Hematopoietic multipotent progenitor cell treated with erythropoietin and hydrocortisone succinate and interleukin-3 and kit ligand, for 17 days (in vitro differentiated cells): Measurements from ENCODE around the gene SLC38A8.

Source experiments
- DNase-seq: peaks from one replicate; pipeline ENCODE4 v3.0.0-alpha.2; 2015; ENCODE audit warnings: low spot score

Gene SLC38A8

GRCh38 chr16:83995754-83996153, 46.8 kb downstream of the SLC38A8 start:
- DNase-seq: no peak

- no peak for DNase-seq
These were observed 47.9 kb downstream of the SLC38A8 start for GRCh38 chr16:83994703-83995102.

GRCh38 chr16:83994087-83994486, 48.5 kb downstream of the SLC38A8 start:
- DNase-seq: no peak

DNA sequence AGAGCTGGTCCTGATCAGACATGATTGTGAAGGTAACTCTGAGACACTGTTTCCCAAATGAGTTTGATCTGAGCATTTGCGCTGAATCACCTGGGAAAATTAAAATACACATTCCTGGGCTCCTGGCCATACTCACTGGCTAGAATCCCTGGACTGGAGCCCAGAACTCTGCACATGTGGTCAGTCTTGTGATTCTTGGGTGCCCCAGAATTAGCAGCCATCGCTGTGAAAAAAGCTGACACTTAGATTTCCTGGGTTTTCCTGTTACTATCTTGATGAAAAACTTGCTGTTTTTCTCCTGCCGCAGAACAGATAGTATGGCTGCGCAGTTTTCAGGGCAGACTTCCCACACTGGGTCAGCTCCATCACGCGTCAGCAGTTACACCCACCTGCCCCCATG, 50.0 kb downstream of the SLC38A8 start:
- DNase-seq: no peak

- no peak for DNase-seq
These were observed 52.1 kb downstream of the SLC38A8 start for GRCh38 chr16:83990492-83990891.

- DNase-seq: no peak
These were observed 53.3 kb downstream of the SLC38A8 start for GRCh38 chr16:83989300-83989699.

- no peak for DNase-seq
These were observed 59.1 kb downstream of the SLC38A8 start for GRCh38 chr16:83983491-83983890.

GRCh38 chr16:83981799-83982198, 60.8 kb downstream of the SLC38A8 start:
- no peak for DNase-seq

- DNase-seq: no peak
These were observed 61.8 kb downstream of the SLC38A8 start for GRCh38 chr16:83980794-83981193.

DNA sequence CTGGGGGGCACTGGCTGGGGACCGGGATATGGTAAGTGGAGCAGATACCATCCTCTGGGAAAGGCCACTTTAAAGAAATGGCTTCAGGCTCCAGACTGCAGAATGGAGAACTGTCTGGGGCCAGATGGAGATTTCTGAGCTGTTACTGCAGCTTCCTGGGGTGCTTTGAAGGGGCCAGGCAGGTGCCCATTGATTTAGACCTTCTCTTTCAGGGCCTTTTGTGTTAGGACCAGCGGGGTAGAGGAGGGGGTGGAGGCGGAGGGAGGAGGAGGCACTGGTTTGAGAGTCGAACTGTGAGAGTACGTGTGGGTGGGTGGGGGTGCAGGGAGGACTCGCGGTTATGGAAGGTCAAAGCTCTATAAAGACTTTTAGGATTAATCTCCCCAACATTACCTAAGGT, 63.2 kb downstream of the SLC38A8 start:
- DNase-seq: no peak

DNA sequence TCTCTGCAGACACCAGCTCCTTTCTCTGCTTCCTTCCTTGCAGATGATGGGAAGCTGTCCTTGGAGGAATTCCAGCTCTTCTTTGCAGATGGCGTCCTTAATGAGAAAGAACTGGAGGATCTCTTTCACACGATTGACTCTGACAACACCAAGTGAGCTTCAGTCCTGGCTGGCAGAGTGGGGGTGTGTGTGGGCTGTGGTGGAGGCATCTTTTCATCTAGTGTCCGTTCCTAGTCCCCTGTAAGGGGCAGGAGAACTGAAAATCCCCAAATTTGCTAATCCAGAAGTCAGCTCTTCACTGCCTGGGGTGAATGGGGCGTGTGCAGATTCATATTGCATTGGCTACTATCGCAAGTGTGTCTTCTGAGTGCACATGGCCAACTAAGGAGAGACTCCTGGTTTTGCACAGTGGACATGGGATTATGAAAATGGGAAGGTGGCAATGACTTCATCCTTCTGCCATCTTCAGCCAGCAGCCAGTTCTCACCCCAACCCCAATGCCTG, 64.1 kb downstream of the SLC38A8 start:
- DNase-seq: no peak

DNA sequence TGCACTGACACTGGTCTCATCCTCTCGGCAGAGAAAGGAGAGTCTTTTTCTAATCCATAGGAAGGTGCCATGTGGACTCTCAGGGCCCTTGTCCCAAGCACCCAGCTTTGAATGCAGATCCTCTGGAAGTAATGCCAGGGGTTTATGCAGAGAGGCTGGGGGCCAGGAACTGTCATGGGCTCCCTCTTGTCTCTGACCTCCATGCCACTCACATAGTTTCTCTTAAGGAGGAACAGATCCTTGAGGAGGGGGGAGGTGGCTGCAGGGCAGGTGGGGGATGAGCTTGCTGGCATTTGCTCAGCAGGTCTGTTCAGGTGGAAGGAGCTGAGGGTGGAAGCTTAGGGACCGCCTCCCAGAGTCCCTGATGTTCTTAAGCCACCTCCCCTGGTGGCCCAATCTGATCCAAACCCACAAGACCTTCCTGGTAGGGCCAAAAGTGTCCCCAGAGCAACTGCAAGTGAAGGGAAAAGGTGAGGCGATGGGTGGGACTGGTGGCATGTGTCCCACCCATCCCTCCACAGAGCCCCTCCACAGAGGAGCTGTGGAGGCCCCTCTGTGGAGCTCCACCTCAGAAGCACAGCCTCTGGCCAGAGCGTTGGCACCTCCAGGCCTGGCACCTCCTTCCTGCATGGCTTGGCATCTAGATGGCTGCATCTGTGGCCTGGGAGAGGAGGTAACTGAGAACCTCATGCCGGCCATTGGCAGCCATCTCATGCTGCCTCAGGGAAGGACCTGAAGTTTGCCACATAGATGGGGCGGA, 65.4 kb downstream of the SLC38A8 start:
- DNase-seq: no peak

DNA sequence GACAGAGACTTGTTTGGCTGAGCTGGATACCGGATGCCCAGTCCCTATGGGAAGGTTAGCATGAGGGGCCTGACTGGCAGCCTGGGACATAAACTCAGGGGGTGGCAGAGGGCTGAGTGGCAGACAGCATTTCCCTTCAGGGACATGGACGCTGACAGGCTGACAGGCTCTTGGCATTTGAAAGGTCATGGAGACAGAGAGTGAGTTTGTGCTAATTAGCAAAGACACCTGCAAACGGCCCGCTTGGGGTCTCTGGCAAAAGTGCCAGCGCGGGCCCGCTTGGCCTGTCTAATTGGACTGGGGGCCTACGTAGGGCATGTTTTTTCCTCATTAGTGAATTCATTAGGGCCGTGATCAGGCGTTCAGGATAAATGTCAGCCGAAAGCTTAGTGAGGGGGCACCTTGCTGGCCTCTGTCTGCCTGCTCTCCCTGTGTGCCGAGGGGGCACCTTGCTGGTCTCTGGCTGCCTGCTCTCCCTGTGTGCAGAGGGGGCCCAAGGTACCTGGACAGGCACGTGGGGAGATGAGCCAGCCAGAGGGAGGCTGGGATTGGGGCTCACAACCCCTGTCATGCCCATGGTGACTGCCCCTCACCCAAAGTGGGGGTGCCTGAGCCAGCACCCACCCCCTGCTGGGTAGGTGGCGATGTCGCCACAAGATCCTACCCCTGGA, 66.9 kb downstream of the SLC38A8 start:
- DNase-seq: no peak

DNA sequence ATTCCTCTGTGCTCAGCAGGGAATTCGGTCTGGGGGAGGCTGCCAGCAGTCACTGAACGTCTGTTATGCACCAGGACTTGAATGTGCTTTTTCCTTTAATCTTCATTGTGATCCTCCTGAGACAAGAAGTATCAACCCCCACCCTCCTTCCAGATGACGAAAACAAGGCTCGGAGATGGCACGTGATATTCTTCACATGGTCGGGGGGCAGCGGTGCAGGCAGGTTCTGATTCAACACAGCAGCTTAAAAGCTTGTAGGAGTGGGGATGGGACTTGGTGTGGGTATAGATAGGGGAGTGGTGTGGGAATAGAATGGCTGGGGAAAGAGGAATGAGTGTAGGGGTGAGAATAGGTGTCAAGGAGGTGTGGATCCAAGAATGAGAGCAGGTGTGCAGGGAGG, 68.1 kb downstream of the SLC38A8 start:
- no peak for DNase-seq

DNA sequence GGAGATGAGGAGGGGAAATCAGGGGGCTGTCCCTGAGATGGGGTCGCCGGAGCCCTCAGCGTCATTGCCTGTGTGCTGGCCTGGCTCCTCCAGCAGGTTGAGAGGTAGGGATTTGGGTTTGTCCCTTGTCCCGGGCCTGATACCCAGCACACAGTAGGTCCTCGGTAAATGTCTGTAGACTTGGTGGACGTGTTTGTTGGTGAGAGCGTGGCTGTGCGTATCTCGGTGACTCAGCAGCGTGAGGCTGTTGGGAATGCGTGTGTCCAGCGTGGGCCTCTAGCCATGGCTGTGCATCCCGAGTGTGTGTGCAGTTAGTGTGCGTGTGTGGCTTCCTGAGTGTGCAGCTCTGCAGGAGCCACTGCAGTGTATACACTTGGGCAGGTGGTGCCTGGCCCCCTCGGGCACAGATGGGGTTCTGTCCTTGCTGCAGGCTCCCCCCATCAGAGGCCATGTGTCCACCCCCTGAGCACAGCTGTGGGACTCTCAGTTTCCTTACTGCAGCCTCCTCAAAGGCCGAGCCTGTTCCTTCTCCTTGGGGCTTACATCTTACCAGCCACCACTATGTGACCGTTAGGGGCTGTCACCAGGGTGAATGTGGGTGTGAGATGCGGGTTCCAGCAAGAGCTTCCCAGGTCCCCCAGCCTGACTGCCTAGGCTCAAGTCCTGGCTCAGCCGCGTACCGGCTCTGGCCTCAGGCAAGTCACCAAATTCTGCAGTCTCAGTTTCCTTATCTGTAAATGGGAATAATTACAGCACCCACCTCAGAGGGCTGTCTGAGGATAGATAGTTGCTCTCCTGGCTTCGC, 68.8 kb downstream of the SLC38A8 start:
- DNase-seq: no peak

DNA sequence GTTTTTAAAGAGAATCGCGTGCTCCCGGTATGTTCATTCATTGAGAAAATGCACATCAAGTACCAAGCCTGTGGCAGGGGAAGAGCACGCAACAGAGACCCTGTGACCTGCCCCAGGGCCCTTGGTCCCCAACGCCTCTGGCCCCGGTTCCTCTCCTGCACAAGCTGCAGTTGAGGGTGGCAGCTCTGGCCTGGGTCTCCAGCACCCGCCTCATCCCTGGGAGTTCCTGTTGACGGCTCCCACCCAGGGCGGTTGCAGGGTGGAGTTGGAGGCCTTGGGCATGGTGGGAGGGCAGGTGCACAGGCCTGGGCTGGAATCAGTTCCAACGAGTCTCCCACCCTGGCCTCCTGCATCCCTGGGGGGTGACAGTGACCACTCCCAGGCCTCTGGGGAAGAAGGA, 69.5 kb downstream of the SLC38A8 start:
- DNase-seq: no peak

GRCh38 chr16:83972256-83973008, 70.2 kb downstream of the SLC38A8 start:
- DNase-seq: no peak

DNA sequence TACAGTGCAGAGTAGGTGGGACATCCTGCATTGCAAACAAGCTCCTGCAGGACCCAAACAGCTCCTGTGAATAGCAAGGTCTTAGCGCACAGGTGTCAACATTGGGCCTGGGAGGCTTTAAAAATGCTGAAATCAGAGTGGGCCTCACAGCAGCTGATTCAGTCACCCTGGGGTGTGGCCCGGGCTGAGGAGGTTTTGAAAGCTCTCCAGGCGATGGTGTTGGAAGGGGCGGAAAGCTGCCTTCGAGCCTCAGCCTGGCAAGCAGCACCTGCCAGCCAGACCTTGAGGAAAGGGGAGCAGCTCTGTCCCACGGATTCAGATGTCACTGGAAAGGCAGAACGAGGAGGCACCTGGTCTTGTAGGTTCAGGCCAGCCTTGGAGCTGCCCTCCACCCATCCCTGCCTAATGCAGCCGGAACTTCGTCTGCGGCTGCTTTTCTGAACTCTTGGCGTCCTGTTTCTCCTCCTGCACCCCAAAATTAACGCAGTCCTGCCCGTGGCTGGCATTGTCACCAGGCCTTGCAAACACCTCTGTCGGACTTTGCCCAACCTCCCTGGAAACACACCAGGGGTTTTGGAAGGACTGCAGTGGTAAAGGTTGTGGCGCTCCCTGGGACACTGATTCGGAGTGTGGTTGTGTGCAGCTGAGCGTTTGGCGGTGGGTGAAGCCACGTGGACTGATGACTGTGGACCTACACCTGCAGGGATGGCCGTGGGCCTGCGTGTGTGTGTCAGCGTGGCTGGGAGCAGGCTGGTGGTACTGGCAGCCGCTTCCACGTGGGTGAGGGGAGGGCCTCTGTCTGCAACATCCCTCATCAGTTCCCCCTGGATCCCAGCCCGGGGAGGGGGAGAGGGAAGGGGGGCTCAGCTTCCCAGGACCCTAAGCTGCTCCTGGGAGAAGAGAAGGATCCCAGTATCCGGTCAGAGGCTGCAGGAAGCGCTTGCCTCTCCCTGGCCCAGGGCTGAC, 71.1 kb downstream of the SLC38A8 start:
- DNase-seq: no peak

GRCh38 chr16:83970430-83970815, 72.2 kb downstream of the SLC38A8 start:
- no peak for DNase-seq

GRCh38 chr16:83969771-83970429, 72.7 kb downstream of the SLC38A8 start:
- no peak for DNase-seq
